Testis (tissue), 2 donors: ENCODE data around the gene KRCC1.

ENCODE experiments used
- POLR2A ChIP-seq: fragments of 450-650 bp; IDR thresholded peaks from one replicate; pipeline ENCODE4 v1.6.1; 2017; ENCODE audit warnings: antibody characterized with exemption, mild to moderate bottlenecking, moderate library complexity
- TF ChIP-seq, protein P1 (sequence below), 3 experiments: fragments of 450-650 bp in 2 of 3; fragments of 200-600 bp in 1 of 3; sonication (generic) in 1 of 3; IDR thresholded peaks; one replicate each; pipeline ENCODE4 v1.5.1; 2016 to 2019; ENCODE audit warnings: antibody characterized with exemption in 3 of 3, mild to moderate bottlenecking in 2 of 3, moderate library complexity in 1 of 3

DNA sequence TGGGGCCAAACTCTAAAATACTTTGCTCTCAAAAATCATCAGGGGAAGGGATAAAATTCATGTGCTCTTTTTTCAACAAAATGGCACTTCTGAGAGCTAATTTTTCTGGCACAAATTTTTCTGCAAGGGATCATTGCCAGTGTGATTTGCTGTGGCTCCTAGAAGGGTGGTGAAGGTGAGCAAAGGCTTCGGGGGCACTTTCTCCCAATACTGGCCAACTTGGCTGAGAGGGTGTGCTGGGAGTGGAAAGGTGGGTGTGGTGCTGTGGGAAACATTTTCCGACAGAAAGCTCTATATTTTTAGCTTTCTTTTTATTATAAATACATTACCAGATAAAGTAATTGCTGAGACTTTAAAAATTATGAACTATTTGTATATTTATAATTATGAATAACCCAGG is 12.5 kb upstream of the KRCC1 start:
- TF ChIP-seq, protein P1, sequence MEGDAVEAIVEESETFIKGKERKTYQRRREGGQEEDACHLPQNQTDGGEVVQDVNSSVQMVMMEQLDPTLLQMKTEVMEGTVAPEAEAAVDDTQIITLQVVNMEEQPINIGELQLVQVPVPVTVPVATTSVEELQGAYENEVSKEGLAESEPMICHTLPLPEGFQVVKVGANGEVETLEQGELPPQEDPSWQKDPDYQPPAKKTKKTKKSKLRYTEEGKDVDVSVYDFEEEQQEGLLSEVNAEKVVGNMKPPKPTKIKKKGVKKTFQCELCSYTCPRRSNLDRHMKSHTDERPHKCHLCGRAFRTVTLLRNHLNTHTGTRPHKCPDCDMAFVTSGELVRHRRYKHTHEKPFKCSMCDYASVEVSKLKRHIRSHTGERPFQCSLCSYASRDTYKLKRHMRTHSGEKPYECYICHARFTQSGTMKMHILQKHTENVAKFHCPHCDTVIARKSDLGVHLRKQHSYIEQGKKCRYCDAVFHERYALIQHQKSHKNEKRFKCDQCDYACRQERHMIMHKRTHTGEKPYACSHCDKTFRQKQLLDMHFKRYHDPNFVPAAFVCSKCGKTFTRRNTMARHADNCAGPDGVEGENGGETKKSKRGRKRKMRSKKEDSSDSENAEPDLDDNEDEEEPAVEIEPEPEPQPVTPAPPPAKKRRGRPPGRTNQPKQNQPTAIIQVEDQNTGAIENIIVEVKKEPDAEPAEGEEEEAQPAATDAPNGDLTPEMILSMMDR (IDR thresholded peaks at IDR 0.05) = no peak
- TF ChIP-seq POLR2A = no peak
